Activated effector memory CD4-positive, alpha-beta T cell treated with anti-CD3 and anti-CD28 coated beads, Interleukin-2, amount 50 U/mL, for 16 hours (primary cell): ENCODE measurements around the gene GTF2A1.
A peak's percentile ranks its signal among the peaks of the same experiment; 100 is the strongest.

Source experiments
- DNase-seq: peaks from one replicate; pipeline ENCODE4 v3.0.0-alpha.2; 2020

Gene GTF2A1

DNA sequence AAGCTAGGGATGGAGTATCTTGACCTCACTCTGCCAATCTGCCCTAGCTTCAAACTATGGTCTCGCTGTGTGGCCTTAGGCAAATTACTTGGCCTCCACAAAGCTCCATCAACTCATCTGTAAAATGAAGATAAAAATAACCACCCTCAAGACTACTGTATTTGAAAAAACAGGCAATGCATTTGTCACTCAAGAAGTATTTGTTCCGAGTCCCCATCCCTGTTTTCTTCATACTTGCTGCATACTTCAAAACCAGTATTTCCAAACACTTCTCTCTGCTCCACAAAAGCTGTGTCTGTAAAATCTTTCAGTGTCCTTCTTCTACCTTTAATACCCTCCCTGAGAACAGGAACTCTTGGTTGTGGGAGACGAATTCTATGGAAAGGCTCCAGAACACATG, 47.9 kb downstream of the GTF2A1 start:
- DNase-seq: no peak

GRCh38 chr14:81172353-81172752, 48.4 kb downstream of the GTF2A1 start:
- DNase-seq: no peak

- no peak for DNase-seq
Measured at GRCh38 chr14:81170829-81171195, 49.9 kb downstream of the GTF2A1 start.

DNA sequence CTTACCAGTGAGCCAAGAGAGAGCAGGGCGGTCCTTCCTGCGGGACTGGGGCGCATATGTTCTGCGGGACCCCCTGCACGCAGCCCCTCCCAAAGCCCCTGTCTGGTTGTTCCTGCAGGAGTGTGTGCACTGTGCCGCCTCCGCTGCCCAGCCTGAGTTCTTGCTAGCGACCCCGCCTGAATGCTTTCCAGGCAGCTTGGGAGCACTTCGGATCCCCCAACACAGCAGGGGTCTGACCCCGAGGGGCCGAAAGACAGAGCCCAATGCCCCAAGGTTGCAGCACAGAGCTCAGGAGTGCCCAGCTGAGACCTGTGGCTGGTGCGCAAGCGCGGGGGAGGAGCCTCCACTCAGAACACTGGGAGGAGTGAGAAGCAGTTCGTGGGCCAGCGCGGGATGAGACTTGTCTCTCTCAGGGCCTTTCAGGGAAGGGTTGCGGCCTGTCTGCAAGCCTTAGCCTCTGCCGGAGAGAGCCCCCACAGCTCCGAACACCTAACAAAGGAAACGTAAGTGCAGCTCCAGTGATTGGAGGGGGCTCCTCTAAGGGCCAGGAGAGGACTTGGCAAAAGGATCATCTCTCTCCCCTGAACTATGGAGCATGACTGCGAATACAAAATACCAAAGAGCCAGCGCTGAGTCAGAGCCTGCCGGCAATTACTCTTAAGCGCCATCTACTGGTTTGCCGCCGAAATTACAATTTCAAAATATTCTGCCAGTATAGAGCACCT, 50.5 kb downstream of the GTF2A1 start:
- peak; percentile 96 for DNase-seq

DNA sequence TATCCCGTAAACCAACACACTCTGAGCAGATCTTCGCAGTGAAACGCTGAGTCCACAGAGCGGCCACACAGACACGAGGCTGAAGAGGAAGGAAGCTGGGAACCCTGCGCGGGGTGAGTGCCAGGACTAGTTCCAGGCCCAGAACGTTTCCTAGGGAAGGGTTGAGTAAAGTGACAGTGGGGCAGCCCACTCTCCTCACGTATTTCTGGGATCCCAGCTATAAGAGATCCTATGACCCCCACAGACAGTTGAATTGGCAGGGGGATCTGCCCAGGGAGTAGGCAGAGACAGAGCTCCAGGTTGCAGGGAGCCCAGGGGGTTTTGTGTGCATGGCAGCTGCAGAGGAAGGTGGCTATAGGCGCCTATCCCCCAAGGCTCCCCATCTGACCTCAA, 51.1 kb downstream of the GTF2A1 start:
- DNase-seq: no peak

- DNase-seq: no peak
Measured at GRCh38 chr14:81169267-81169666, 51.5 kb downstream of the GTF2A1 start.

GRCh38 chr14:81166121-81166520, 54.6 kb downstream of the GTF2A1 start:
- no peak for DNase-seq

GRCh38 chr14:81165188-81165587, 55.6 kb downstream of the GTF2A1 start:
- no peak for DNase-seq

- peak; percentile 70 for DNase-seq
Measured at GRCh38 chr14:81164167-81164774, 56.5 kb downstream of the GTF2A1 start.

DNA sequence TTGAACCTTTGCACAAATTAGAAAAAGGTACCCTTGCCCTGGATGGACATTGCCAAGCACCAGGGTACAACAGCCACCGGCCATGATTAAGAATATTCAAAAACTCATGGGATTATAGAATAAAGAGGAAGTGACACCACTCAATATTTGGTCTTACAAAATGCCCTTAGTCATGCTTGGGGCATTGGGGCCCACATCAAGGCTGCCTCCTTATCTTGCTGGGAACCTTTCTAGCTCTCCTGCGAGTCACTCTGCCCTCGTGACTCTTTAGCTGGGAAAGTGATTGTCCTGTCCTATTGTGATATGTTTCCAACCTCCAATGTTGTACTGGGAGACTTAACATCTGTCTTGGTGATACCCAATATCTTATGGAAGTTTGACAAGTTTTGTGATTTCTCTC, 57.8 kb downstream of the GTF2A1 start:
- no peak for DNase-seq

- no peak for DNase-seq
Measured at GRCh38 chr14:81161749-81162148, 59.0 kb downstream of the GTF2A1 start.

DNA sequence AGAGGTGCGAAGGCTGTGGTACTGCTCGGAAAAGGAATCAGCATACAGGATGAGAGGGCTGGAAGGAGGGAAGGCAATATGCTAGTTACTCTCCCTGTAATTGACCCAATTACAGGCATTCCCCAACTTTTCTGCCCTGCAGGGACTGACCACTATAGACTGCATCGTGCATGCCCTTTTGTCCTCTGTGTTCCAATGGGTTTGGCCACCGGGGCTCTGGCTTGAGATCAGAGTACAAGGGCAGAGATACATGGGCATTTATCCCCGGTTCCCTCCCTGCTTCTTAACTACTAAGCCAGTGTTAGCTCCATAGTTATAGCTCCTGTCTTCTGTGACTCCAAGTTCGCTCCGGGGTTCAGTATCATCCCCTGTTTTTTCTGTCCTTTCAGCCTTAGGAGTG, 59.7 kb downstream of the GTF2A1 start:
- no peak for DNase-seq

DNA sequence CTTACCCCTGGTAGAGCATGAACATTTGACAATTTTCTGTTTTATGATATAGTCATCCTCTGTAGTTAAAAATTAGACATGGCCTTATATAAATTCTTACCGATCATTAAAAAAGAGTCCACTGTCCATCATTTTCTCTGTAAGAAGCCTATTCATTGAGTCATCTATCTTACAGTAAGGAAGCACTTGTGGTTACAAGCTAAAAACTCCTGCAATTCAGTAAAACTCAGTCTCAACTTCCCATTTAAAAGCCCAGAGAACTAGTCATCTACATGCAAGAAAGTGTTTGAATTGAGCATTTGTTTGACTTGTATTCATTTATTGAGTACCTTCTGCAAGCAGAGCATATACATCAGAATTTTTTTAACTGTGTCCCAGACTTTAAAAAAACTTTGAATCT, 63.3 kb downstream of the GTF2A1 start:
- no peak for DNase-seq

DNA sequence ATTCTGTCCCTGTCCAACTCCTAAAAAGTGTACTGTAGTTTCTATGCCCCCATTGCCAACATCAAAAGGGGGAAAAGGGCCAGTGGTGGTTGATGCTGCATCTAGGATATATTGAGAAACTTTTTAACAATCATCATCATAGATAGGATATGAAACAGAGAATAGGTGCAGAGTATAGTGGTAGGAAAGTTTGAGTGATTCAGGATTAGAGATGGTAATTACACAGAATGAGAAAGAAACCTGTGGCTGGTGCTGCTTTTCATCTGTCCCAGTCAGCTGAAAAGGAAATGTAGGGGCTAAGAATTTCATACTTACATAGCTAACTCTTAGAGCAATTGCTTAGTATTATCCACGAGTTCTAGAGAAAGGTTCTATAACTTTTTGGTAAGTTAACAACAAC, 67.6 kb downstream of the GTF2A1 start:
- no peak for DNase-seq

DNA sequence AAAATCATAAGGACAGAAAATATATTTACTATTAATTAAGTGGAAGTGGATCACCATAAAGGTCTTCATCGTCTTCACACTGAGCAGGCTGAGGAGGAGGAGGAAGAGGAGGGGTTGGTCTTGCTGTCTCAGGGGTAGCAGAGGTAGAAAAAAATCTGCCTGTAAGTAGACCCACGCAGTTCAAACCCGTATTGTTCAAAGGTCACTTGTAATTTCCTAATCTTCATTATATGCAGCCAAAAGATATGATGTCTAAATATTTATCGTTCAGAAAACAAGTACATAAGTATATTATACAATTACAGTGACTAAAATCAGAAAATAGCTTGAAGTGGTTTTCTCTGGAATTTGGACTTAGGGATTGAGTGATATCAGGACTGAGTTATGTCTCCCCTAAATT, 72.1 kb downstream of the GTF2A1 start:
- DNase-seq: no peak

GRCh38 chr14:81147140-81147897, 73.4 kb downstream of the GTF2A1 start:
- no peak for DNase-seq

DNA sequence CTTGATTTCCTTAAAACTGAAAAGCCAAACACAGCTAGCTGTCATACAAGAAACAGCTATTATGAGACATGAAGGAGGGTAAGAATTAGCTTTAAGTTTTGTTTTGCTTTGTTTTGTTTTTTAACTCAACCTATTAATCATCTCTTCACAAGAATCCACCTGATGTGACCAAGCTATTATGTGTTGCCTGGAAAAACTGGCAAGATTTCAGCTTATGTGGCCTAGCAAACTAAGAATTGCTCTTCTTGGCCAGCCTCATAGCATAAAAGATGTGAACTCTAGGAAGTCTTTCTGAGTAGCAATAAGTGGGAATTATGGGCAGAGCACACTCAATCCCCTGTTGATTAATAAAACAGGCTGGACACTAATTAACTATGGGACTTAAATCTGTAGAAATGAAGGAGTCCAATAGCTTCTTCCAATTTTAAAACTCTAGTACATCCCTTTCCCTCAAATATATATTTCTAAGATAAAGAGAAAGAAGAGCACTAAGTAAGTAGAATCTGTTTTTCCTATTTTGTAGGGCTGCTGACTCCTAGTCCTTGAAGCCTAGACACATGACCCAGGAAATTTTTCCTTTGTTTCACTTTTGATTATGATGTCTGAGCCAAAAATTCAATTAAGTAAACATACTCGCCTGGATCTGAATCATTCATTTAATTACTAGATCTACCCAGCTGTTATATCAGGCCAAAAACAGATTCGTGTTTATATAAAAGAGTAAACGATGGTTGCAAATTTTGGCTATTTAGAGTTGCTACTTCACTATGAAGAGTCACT, 75.7 kb downstream of the GTF2A1 start:
- DNase-seq: no peak

DNA sequence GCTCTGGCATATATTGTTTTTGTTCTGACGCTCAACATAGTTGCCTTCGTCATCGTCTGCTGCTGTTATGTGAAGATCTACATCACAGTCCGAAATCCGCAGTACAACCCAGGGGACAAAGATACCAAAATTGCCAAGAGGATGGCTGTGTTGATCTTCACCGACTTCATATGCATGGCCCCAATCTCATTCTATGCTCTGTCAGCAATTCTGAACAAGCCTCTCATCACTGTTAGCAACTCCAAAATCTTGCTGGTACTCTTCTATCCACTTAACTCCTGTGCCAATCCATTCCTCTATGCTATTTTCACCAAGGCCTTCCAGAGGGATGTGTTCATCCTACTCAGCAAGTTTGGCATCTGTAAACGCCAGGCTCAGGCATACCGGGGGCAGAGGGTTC, 77.0 kb downstream of the GTF2A1 start:
- DNase-seq: no peak

DNA sequence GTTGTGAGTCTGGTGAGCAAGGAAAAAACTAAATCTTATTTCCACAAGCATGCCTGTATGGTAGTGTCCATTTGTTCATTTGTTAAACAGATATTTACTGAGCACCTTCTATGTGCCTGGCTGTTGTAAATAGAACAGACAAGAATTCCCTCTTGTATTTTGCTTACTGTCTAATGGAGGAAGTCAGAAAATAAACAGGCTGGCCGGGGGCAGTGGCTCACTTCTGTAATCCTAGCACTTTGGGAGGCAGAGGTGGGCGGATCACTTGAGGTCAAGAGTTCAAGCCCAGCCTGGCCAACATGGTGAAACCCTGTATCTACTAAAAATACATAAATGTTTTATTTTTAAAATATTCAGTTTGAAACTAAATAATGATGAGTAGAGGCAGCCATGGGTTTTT, 79.3 kb downstream of the GTF2A1 start:
- no peak for DNase-seq

DNA sequence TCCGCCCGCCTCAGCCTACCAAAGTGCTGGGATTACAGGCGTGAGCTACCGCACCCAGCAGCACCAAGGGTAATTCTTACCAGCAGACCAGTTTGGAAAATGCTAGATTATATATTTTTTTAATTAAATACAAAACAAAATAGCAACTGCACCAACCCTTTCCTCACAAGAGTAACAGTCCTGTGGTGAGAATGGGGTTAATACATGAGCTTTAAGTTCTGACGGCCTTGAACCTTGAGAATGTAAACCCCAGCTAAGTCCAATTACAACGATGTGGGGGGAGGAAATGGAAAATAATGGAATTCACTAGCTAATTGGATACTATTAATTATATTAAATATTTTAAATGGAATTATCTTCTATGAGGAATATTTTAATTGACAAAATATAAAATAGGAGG, 82.3 kb downstream of the GTF2A1 start:
- no peak for DNase-seq

- DNase-seq: no peak
Measured at GRCh38 chr14:81137316-81137715, 83.4 kb downstream of the GTF2A1 start.

GRCh38 chr14:81133400-81133799, 87.4 kb downstream of the GTF2A1 start:
- no peak for DNase-seq

DNA sequence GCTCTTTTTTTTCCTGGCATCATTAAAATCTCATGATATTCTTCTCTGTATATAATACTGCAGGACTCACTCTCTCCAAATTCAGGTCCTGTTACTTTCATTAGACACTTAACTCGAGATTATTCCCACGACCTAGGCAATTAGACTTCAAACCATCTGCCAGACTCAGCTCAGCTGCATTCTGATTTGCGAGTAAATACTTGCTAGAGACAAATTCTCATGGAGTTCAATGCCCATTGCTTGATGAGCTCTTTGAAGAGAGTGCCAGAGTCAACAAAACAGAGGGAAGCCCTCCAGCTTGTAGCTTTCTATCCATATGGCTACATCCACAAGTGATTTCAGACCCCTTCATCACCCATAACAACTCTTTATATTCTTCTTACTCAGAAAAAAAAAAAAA, 88.3 kb downstream of the GTF2A1 start:
- DNase-seq: no peak

DNA sequence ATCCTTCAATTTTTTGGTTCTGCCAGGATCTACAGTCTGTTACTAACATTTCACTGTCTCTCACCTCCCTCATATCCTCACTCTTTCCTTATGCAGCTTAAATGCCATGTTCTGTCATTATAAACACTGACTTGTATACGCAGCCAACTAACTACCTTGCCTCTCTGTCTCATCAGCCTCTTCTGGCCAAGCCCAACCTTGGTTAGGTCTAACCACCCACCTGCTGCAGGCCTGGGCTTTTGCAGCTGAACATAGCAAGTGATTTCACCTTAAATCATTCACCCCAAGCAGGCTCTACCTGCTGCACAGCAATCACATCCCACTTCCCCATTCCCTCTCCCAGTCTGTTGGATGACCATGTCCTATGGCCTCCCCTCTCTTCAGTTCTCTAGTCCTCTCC, 91.5 kb downstream of the GTF2A1 start:
- no peak for DNase-seq
